Breast epithelium (tissue), 3 donors: Measurements from ENCODE around the gene EFTUD2.

Source experiments
- POLR2A ChIP-seq: fragments of 450-650 bp; IDR thresholded peaks from one replicate; pipeline ENCODE4 v1.6.1; 2016; ENCODE audit warnings: antibody characterized with exemption, mild to moderate bottlenecking, moderate library complexity
- POLR2AphosphoS5 ChIP-seq, 3 donors: sonication (generic); formaldehyde crosslinking; IDR thresholded peaks; one replicate each; pipeline ENCODE4 v1.6.1; 2017; ENCODE audit warnings: antibody characterized with exemption in 3 of 3
- TF ChIP-seq, protein P1 (sequence below), 3 donors: fragments of 450-650 bp; IDR thresholded peaks; one replicate each; pipeline ENCODE4 v1.5.1; 2016 to 2017; ENCODE audit warnings: antibody characterized with exemption in 3 of 3, mild to moderate bottlenecking in 3 of 3, moderate library complexity in 3 of 3

DNA sequence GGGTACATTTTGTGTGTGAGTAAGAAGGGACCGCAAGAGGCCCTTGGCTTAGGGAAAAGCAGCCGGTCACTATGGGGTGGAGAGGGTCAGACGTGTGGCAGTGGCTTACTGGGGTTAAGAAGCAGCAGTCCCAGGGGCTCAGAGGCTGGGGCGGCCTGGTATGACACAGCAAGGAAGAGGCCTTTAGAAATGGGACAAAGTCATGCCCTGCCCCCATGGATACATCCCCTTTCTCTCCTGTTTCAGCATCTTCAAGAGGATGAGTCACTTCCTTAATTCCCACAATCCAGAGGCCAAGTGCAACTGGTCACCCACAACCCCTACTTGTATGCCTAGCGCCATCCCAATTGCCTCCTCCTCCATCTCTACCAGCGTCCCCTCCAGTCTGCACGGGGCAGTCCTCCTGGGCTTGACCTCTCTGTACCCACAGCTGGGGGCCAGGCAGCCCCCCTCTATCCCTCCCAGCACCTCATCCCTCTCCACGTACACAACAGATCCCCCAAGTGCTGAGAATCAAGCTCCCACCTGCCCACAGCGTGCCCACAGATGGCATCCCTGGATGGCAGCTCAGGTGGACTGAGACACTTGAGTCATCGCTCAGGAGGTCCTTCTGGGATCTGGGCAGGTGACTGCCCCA lies 6.9 kb upstream of the EFTUD2 start:
- TF ChIP-seq, protein P1, sequence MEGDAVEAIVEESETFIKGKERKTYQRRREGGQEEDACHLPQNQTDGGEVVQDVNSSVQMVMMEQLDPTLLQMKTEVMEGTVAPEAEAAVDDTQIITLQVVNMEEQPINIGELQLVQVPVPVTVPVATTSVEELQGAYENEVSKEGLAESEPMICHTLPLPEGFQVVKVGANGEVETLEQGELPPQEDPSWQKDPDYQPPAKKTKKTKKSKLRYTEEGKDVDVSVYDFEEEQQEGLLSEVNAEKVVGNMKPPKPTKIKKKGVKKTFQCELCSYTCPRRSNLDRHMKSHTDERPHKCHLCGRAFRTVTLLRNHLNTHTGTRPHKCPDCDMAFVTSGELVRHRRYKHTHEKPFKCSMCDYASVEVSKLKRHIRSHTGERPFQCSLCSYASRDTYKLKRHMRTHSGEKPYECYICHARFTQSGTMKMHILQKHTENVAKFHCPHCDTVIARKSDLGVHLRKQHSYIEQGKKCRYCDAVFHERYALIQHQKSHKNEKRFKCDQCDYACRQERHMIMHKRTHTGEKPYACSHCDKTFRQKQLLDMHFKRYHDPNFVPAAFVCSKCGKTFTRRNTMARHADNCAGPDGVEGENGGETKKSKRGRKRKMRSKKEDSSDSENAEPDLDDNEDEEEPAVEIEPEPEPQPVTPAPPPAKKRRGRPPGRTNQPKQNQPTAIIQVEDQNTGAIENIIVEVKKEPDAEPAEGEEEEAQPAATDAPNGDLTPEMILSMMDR (IDR thresholded peaks at IDR 0.05) = no peak
- no peak for TF ChIP-seq POLR2A
- TF ChIP-seq POLR2AphosphoS5 (IDR thresholded peaks at IDR 0.05) = no peak
